HG03175 (cell line): ENCODE results near the gene UBA7.
A peak's percentile ranks its signal among the peaks of the same experiment; 100 is the strongest.
"Not testable (repeated sequence)": the region's sequence is repeated elsewhere in the genome, so short reads cannot be mapped to it uniquely, and the experiment has no call there.

Experiments
- ATAC-seq: cut with Tn5 transposase; IDR thresholded peaks from one replicate; pipeline ENCODE4 v1.9.1; 2021; ENCODE audit warnings: mild to moderate bottlenecking, moderate library complexity; ENCODE audit not compliant: unreplicated experiment

UBA7 gene

GRCh38 chr3:49785565-49786356, 28.0 kb downstream of the UBA7 start:
- ATAC-seq, result peak; percentile 36

- ATAC-seq, result not testable (repeated sequence)
Observed at GRCh38 chr3:49782277-49782676, 31.5 kb downstream of the UBA7 start.

- no peak for ATAC-seq
Observed at GRCh38 chr3:49781415-49782199, 32.1 kb downstream of the UBA7 start.

GRCh38 chr3:49780975-49781365, 32.8 kb downstream of the UBA7 start:
- not testable (repeated sequence) for ATAC-seq

- no peak for ATAC-seq
Observed at GRCh38 chr3:49780080-49780974, 33.4 kb downstream of the UBA7 start.

GRCh38 chr3:49779358-49780079, 34.2 kb downstream of the UBA7 start:
- no peak for ATAC-seq

GRCh38 chr3:49776101-49776500, 37.7 kb downstream of the UBA7 start:
- not testable (repeated sequence) for ATAC-seq

GRCh38 chr3:49775538-49775937, 38.2 kb downstream of the UBA7 start:
- no peak for ATAC-seq

GRCh38 chr3:49772703-49773102, 41.0 kb downstream of the UBA7 start:
- ATAC-seq, result no peak

GRCh38 chr3:49771340-49771938, 42.3 kb downstream of the UBA7 start:
- no peak for ATAC-seq

- no peak for ATAC-seq
Observed at GRCh38 chr3:49769926-49770325, 43.8 kb downstream of the UBA7 start.

- no peak for ATAC-seq
Observed at GRCh38 chr3:49769286-49769915, 44.4 kb downstream of the UBA7 start.

GRCh38 chr3:49763981-49764380, 49.8 kb downstream of the UBA7 start:
- no peak for ATAC-seq

- ATAC-seq, result no peak
Observed at GRCh38 chr3:49761661-49762060, 52.1 kb downstream of the UBA7 start.

- no peak for ATAC-seq
Observed at GRCh38 chr3:49759226-49759625, 54.5 kb downstream of the UBA7 start.

- no peak for ATAC-seq
Observed at GRCh38 chr3:49757197-49757596, 56.6 kb downstream of the UBA7 start.

GRCh38 chr3:49756036-49756435, 57.7 kb downstream of the UBA7 start:
- no peak for ATAC-seq
